CD8-positive, alpha-beta memory T cell (primary cell): ENCODE results near the gene SNRPA1. TPM values are rescaled to one million over a fixed set of nuclear protein-coding genes. Genes with fewer than 3 reads are reported as not detected.
"Not testable (repeated sequence)": the region's sequence is repeated elsewhere in the genome, so short reads cannot be mapped to it uniquely, and the experiment has no call there.

Source experiments
- CTCF ChIA-PET: fragments of 350-600 bp; sonication (Branson Sonifier 250); formaldehyde crosslinking; loops from one replicate; lab custom pipeline; 2021; ENCODE audit warnings: antibody characterized with exemption; lab: Charles Lee
- POLR2A ChIA-PET: fragments of 350-600 bp; sonication (Branson Sonifier 250); formaldehyde crosslinking; loops from one replicate; lab custom pipeline; 2021; ENCODE audit warnings: antibody characterized with exemption; lab: Charles Lee
- DNase-seq, 5 donors: peaks; one replicate each; pipeline versions ENCODE4 v3.0.0 to v3.0.0-alpha.2; 2020 to 2022; ENCODE audit warnings: mixed read lengths in 1 of 5
- H3K27ac ChIP-seq: one replicate; pipeline ENCODE4 v1.7.0; 2013; ENCODE audit warnings: low read depth, mild to moderate bottlenecking, low read length, moderate library complexity
- H3K27me3 ChIP-seq: 2 replicates; pipeline ENCODE4 v1.7.0; 2013; ENCODE audit warnings: low read length, mild to moderate bottlenecking; ENCODE audit not compliant: insufficient read depth, poor library complexity, severe bottlenecking
- H3K36me3 ChIP-seq: 2 replicates; pipeline ENCODE4 v1.7.0; 2013; ENCODE audit warnings: mild to moderate bottlenecking, low read length, moderate library complexity; ENCODE audit not compliant: insufficient read depth
- H3K4me1 ChIP-seq: 2 replicates; pipeline ENCODE4 v1.7.0; 2013; ENCODE audit warnings: mild to moderate bottlenecking, low read length, moderate library complexity; ENCODE audit not compliant: insufficient read depth
- H3K4me3 ChIP-seq: 2 replicates; pipeline ENCODE4 v1.7.0; 2013; ENCODE audit warnings: mild to moderate bottlenecking, low read length
- H3K9me3 ChIP-seq: 2 replicates; pipeline ENCODE4 v1.7.0; 2013; ENCODE audit warnings: mild to moderate bottlenecking, low read length
- H3K27ac Mint-ChIP-seq, 8 donors: one replicate each; pipeline ENCODE4 v1.8.0; 2020 to 2021; ENCODE audit warnings: mixed read lengths in 8 of 8, mild to moderate bottlenecking in 6 of 8, inconsistent platforms in 3 of 8, moderate library complexity in 3 of 8
- H3K27me3 Mint-ChIP-seq, 2 donors: one replicate each; pipeline ENCODE4 v1.8.0; 2020 to 2021; ENCODE audit warnings: mixed read lengths in 2 of 2, mild to moderate bottlenecking in 1 of 2, moderate library complexity in 1 of 2
- H3K36me3 Mint-ChIP-seq, 3 donors: one replicate each; pipeline ENCODE4 v1.8.0; 2020 to 2021; ENCODE audit warnings: mixed read lengths in 3 of 3, inconsistent platforms in 1 of 3, mild to moderate bottlenecking in 1 of 3
- H3K4me1 Mint-ChIP-seq, 3 donors: one replicate each; pipeline ENCODE4 v1.8.0; 2020 to 2021; ENCODE audit warnings: mixed read lengths in 3 of 3, inconsistent platforms in 1 of 3, mild to moderate bottlenecking in 1 of 3
- H3K4me3 Mint-ChIP-seq, 7 donors: one replicate each; pipeline ENCODE4 v1.8.0; 2020 to 2021; ENCODE audit warnings: mixed read lengths in 7 of 7, mild to moderate bottlenecking in 6 of 7, moderate library complexity in 4 of 7, inconsistent platforms in 2 of 7
- H3K9me3 Mint-ChIP-seq, 5 donors: one replicate each; pipeline ENCODE4 v1.8.0; 2020 to 2022; ENCODE audit warnings: mixed read lengths in 5 of 5, mild to moderate bottlenecking in 3 of 5, moderate library complexity in 2 of 5, inconsistent platforms in 1 of 5
- polyA plus RNA-seq: library from polyadenylated mRNA; unstranded; fragments of 300-500 nt; fragmentation: Illumina TruSeq; gene quantifications from one replicate; pipeline ENCODE4 v1.2.3, GENCODE V29; 2021
- total RNA-seq, 2 experiments: library from RNA; stranded (reverse); gene quantifications; one replicate each; pipeline ENCODE4 v1.2.3, GENCODE V29; 2021

The SNRPA1 gene
- 100 to 1,000 TPM; 213 to 225 TPM for total RNA-seq
- polyA plus RNA-seq, result 74.4 TPM

- Mint-ChIP-seq H3K27ac (peak within 1 kb of the TSS; percentile 87 to 98 (median 97)), H3K27me3 (peaks cover 0 to 3% of the 10 kb centered on the region in 2 donors), H3K4me3 (peak within 1 kb of the TSS; percentile 91 to 96 (median 93)), H3K4me1 (peaks cover 46 to 59% (median 48%) of the 10 kb centered on the region in 3 donors), H3K36me3 (peaks cover 0 to 41% (median 4%) of the 10 kb centered on the region in 3 donors), H3K9me3 (no peaks in the 10 kb centered on the region)
- Histone ChIP-seq H3K9me3 (no peaks in the 10 kb centered on the region), H3K4me3 (peak within 1 kb of the TSS; percentile 93), H3K27me3 (no peaks in the 10 kb centered on the region), H3K4me1 (peaks cover 28% of the 10 kb centered on the region), H3K27ac (peak within 1 kb of the TSS; percentile 98), H3K36me3 (peaks cover 18% of the 10 kb centered on the region)
- POLR2A ChIA-PET, result interaction anchor here (0.9 to 2.3 kb wide), 11 partner anchors 10 to 429 kb away, joined by 3 to 9 read pairs (median 3); partner anchors contain the start of genes CHSY1, TARS3 and TM2D3
- DNase-seq, result peak; percentile 95 to 99 (median 98)
- CTCF ChIA-PET, result interaction anchor here (0.9 to 4.3 kb wide), 10 partner anchors 9 to 429 kb away, joined by 3 to 31 read pairs (median 5); partner anchors contain the start of gene TARS3
These were observed at the start of gene SNRPA1 for GRCh38 chr15:101294731-101295606. SNRPA1 (minus strand) TSS chr15:101295248; CDS start chr15:101295178, 70 bp downstream.

- Mint-ChIP-seq H3K9me3 (peaks cover 0 to 9% (median 5%) of the 10 kb centered on the region in 5 donors), H3K36me3 (no peaks in the 10 kb centered on the region), H3K27ac (no peak overlapping the region), H3K4me1 (no peaks in the 10 kb centered on the region), H3K27me3 (peaks cover 38% of the 10 kb centered on the region in 2 donors), H3K4me3 (no peak overlapping the region)
- DNase-seq, result no peak
- Histone ChIP-seq H3K4me3 (no peak overlapping the region), H3K4me1 (no peaks in the 10 kb centered on the region), H3K27me3 (peaks cover 3% of the 10 kb centered on the region), H3K27ac (no peak overlapping the region), H3K9me3 (no peaks in the 10 kb centered on the region), H3K36me3 (no peaks in the 10 kb centered on the region)
- CTCF ChIA-PET, result no interaction called here
- POLR2A ChIA-PET, result no interaction called here
These were observed 47.0 kb upstream of the SNRPA1 start for GRCh38 chr15:101342056-101342455.

DNA sequence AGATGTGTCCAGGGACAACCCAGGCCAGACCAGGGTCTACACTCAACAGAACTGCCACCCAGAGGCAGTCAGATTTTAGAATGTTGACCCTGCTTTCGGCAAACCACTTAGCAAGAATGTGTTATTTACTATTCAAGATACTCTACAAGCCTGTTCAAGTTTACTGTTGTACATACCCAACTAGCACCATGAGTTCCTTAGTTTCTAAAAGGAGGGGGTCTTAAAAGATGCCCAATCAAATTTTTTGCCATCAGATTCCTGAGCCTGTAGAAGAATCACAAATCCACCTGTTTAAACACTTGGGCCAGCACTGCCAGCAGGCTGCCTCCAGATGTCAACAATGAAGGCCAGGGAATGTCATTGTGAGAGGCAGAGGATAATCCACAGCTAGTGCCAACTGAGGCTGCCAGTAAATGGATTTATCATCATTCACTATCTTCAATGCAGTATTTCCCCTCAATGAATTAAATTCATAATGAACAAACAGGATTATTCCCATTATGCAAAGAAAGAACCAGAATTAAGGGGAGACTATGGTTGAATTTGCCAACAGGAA is 43.5 kb upstream of the SNRPA1 start:
- ChIA-PET POLR2A (no interaction called here), CTCF (no interaction called here)
- Mint-ChIP-seq H3K27ac (no peak overlapping the region), H3K9me3 (peaks cover 4 to 25% (median 16%) of the 10 kb centered on the region in 5 donors), H3K27me3 (peaks cover 19 to 31% of the 10 kb centered on the region in 2 donors), H3K36me3 (peaks cover 0 to under 1% (median 0%) of the 10 kb centered on the region in 3 donors), H3K4me3 (no peak overlapping the region), H3K4me1 (peaks cover 12 to 20% (median 17%) of the 10 kb centered on the region in 3 donors)
- Histone ChIP-seq H3K4me1 (peaks cover 7% of the 10 kb centered on the region), H3K9me3 (peaks cover 5% of the 10 kb centered on the region), H3K27me3 (no peaks in the 10 kb centered on the region), H3K27ac (no peak overlapping the region), H3K4me3 (no peak overlapping the region), H3K36me3 (no peaks in the 10 kb centered on the region)
- DNase-seq, result no peak

DNA sequence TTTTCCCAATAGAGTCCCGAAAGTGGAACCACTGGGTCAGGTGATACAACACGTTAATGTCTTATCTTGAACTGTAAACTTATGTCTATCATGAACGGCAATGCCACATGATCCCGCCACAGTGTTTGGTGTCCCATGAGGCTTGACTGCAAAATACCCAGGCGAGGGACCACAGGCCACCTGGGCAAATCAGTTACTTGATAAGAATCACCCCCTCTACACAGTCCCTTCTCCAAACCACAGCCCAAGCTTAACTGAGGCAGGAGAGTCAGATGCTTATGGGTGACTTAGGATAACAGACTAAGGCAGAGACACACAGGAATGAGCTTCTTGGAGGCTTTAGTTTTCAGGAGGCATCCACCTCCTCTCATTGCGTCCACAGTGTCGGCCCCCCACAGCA is 42.9 kb upstream of the SNRPA1 start:
- Mint-ChIP-seq H3K4me3 (no peak overlapping the region), H3K9me3 (peaks cover 7 to 31% (median 19%) of the 10 kb centered on the region in 5 donors), H3K27ac (peak overlapping the region in 1 of 8 donors; percentile 71), H3K4me1 (peaks cover 17 to 26% (median 23%) of the 10 kb centered on the region in 3 donors), H3K27me3 (peaks cover 19 to 31% of the 10 kb centered on the region in 2 donors), H3K36me3 (peaks cover 0 to 6% (median 2%) of the 10 kb centered on the region in 3 donors)
- ChIA-PET POLR2A (no interaction called here), CTCF (no interaction called here)
- Histone ChIP-seq H3K9me3 (peaks cover 10% of the 10 kb centered on the region), H3K4me3 (no peak overlapping the region), H3K4me1 (peaks cover 13% of the 10 kb centered on the region), H3K27ac (no peak overlapping the region), H3K27me3 (no peaks in the 10 kb centered on the region), H3K36me3 (no peaks in the 10 kb centered on the region)
- DNase-seq, result no peak

DNA sequence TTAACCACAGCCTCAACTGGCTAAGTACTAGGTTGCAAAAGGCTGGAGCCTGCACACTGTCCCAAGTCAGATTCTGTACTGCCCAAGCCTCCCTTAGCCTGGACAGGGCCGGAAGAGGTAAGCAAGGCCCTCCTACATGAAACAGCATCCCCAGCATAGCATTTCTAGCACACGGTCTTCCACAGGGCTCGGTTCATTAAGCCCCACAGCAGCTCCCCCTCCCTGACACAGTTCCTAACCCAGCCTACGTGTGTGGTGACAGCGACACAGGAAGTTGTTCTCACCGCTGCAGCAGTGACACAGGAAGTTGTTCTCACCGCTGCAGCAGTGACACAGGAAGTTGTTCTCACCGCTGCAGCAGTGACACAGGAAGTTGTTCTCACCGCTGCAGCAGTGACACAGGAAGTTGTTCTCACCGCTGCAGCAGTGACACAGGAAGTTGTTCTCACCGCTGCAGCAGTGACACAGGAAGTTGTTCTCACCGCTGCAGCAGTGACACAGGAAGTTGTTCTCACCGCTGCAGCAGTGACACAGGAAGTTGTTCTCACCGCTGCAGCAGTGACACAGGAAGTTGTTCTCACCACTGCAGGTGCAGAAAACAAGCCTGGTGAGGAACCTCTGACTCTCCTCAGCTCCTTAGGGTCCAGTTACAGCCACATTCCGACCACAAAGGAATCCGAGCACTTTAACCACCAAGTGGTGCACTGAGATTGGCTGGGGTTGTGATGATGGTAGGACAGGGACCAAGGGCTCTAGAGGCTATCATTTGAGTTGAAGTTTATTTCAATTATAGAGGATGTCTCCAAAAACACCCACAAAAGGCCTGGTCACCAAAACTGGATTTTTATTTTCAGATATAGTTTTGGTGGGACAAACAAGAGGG is 39.1 kb upstream of the SNRPA1 start:
- peaks cover 13% of the 10 kb centered on the region for H3K9me3 ChIP-seq
- H3K4me3 ChIP-seq, result peak overlapping the region; percentile 3
- Mint-ChIP-seq H3K9me3 (peaks cover 7 to 24% (median 18%) of the 10 kb centered on the region in 5 donors), H3K4me1 (peaks cover 20 to 33% (median 24%) of the 10 kb centered on the region in 3 donors), H3K4me3 (peak overlapping the region in 3 of 7 donors; percentile 44 to 77 (median 57)), H3K27ac (peak overlapping the region; percentile 83 to 96 (median 92)), H3K27me3 (peaks cover 4 to 13% of the 10 kb centered on the region in 2 donors)
- not testable (repeated sequence) for H3K36me3 Mint-ChIP-seq, H3K36me3 ChIP-seq, H3K27me3 ChIP-seq
- ChIA-PET CTCF (interaction anchor here (1.0 to 2.1 kb wide), 3 partner anchors 14 to 307 kb away, joined by 3 to 5 read pairs (median 4); no protein-coding TSS in a partner anchor), POLR2A (interaction anchor here (0.6 kb wide), 2 partner anchors 14 to 39 kb away, joined by 3 read pairs; partner anchors contain the start of gene SNRPA1)
- DNase-seq, result peak; percentile 41 to 86 (median 67)
- H3K27ac ChIP-seq, result peak overlapping the region; percentile 79
- peaks cover 17% of the 10 kb centered on the region for H3K4me1 ChIP-seq

DNA sequence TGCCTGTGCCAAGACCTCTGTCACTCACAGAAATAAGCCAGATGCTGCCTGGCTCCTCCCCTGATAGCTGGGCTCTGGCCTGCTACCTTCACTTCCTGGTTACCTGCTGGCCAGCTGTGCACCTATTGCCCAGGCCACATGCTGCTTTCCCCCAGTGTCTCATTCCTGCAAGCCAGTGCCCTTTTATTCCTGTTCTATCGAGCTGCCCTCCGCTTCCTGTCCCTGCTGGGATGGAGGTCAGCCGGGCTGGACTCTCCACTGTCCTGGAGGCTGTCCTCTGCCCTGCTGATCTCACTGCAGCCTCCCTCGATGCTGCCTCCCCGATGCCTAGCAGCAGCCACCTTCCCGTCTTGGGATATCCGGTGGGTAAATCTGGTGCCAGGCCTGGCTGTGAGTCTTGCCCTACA is 37.0 kb upstream of the SNRPA1 start:
- H3K4me1 Mint-ChIP-seq, result peaks cover 20 to 33% (median 24%) of the 10 kb centered on the region in 3 donors
- CTCF ChIA-PET, result interaction anchor here (1.4 kb wide), 1 partner anchor 11 kb away, joined by 5 read pairs; no protein-coding TSS in a partner anchor
- H3K27ac ChIP-seq, result no peak overlapping the region

GRCh38 chr15:101329867-101330380 is 34.9 kb upstream of the SNRPA1 start:
- no peak overlapping the region for H3K4me3 Mint-ChIP-seq
- H3K27ac Mint-ChIP-seq, result peak overlapping the region in 1 of 8 donors; percentile 58

More for the DNA sequence above, 37.0 kb upstream of the SNRPA1 start:
- H3K27me3 Mint-ChIP-seq, result peaks cover 5 to 14% of the 10 kb centered on the region in 2 donors
- H3K27ac Mint-ChIP-seq, result peak overlapping the region in 6 of 8 donors; percentile 42 to 95 (median 68)
- Histone ChIP-seq H3K4me3 (no peak overlapping the region), H3K4me1 (peaks cover 17% of the 10 kb centered on the region), H3K36me3 (no peaks in the 10 kb centered on the region), H3K27me3 (no peaks in the 10 kb centered on the region), H3K9me3 (peaks cover 13% of the 10 kb centered on the region)
- POLR2A ChIA-PET, result no interaction called here
- peaks cover 0 to 6% (median 2%) of the 10 kb centered on the region in 3 donors for H3K36me3 Mint-ChIP-seq
- peaks cover 7 to 23% (median 18%) of the 10 kb centered on the region in 5 donors for H3K9me3 Mint-ChIP-seq
- DNase-seq, result no peak
- H3K4me3 Mint-ChIP-seq, result no peak overlapping the region

More at GRCh38 chr15:101329867-101330380, 34.9 kb upstream of the SNRPA1 start:
- peaks cover 13% of the 10 kb centered on the region for H3K9me3 ChIP-seq
- H3K9me3 Mint-ChIP-seq, result peaks cover 3 to 17% (median 14%) of the 10 kb centered on the region in 5 donors
- H3K27me3 ChIP-seq, result no peaks in the 10 kb centered on the region
- DNase-seq, result no peak
- peaks cover 16 to 23% (median 16%) of the 10 kb centered on the region in 3 donors for H3K4me1 Mint-ChIP-seq
- ChIA-PET POLR2A (no interaction called here), CTCF (no interaction called here)
- peaks cover 15% of the 10 kb centered on the region for H3K4me1 ChIP-seq
- no peaks in the 10 kb centered on the region for H3K36me3 ChIP-seq
- no peak overlapping the region for H3K4me3 ChIP-seq
- H3K27ac ChIP-seq, result no peak overlapping the region
- peaks cover 0 to 10% (median 2%) of the 10 kb centered on the region in 3 donors for H3K36me3 Mint-ChIP-seq
- H3K27me3 Mint-ChIP-seq, result peaks cover 18% of the 10 kb centered on the region in 2 donors
